Stromal cell of bone marrow (primary cell): ENCODE results near the gene EMD.
"Not testable (repeated sequence)": the region's sequence is repeated elsewhere in the genome, so short reads cannot be mapped to it uniquely, and the experiment has no call there.

Experiments
- DNase-seq: peaks from one replicate; pipeline ENCODE4 v3.0.0-alpha.2; 2012; ENCODE audit warnings: low read depth

EMD gene

DNA sequence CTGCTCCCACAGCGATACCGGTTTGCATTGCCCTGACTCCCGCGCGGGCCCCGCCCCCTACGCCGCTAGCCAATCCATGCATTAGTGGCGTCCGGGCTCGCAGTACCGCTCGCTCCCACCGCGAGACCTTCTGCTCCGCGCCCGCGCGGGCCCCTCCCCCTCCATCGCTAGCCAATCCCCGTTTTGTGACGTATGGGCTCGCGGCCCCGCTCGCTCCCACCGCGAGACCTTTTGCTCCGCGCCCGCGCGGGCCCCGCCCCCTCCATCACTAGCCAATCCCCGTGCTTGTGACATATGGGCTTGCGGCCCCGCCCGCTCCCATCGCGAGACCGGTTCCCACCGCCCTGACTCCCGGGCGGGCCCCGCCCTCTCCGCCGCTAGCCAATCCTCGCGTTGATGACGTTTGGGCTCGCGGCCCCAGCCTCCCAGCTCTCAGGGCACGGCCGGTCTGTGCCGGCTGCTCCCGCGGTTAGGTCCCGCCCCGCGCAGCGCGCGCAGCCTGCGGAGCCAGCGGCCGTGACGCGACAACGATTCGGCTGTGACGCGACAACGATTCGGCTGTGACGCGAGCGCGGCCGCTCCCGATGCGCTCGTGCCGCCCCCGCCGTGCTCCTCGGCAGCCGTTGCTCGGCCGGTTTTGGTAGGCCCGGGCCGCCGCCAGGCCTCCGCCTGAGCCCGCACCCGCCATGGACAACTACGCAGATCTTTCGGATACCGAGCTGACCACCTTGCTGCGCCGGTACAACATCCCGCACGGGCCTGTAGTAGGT, at the start of gene EMD:
Gene EMD (plus strand): TSS at position 497 of the 770 bp plus-strand sequence. CDS start 190 bp downstream, at position 687.
- peak; percentile 94 for DNase-seq

GRCh38 chrX:154332561-154332960, 46.5 kb upstream of the EMD start:
- no peak for DNase-seq

GRCh38 chrX:154333116-154333515, 46.0 kb upstream of the EMD start:
- DNase-seq: no peak

DNA sequence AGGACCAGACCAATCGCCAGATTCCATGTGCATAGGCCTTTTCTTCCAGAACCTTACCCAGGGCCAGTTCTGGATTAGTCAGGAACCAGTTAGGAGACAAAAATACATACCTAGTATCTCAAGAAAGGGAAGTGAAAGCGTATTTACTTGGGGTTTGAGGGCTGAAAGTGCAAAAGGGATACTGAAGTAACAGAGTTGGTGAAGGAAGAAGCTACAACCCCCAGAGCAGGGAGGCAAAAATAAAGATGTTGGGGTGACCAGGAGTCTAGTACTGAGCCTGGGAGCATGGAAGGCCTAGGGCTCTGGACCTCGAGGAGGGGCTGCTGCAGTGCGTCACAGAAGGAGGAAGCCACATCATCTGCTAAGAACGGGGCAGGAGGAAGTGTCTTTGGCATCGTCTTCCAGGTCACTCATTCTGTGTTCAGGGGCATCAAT, 45.2 kb upstream of the EMD start:
- no peak for DNase-seq

- DNase-seq: no peak
Observed at GRCh38 chrX:154334496-154334895, 44.6 kb upstream of the EMD start.

DNA sequence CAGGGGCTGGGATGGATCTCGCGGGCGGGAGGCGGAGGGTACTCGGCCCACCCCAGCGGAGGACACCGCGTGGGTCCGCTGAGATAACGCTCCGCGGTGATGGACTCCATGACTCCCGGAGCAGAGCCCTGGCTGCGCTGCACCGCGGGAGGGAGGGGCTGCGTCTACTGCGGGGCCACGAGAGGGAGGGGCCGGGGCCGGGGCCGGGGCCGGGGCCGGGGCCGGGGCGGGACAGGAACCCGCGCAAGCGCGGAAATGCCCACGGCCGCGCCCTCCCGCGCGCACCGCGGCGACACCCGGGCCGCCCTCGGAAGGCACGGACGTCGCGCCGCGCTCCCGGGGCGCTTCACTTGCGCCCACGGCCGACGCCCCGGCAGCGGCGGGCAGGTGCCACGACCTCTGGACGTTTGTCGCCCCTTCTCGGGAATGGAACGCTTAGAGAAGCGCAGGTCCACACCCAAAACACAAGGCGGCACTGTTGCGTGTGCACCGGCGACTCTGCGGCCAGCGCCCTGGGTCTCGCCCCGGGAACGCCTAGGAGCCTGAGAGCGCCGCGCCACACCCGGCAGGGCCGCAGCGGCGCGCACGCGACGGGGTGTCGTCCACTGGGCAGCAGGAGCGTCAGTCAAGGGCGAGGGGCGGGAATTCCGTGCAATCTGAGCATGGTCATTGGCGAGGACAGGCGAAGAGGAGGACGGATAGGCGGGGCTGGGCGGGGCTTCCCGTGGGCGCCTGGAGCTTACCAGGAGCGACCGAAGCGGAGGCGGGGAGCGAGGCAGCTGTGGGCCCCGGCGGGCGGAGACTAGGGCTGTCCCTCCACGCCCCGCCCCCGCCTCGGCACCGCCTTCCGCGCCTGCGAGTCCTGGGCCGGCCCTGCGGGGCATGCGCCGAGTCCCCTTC, 37.4 kb upstream of the EMD start:
- not testable (repeated sequence) for DNase-seq

DNA sequence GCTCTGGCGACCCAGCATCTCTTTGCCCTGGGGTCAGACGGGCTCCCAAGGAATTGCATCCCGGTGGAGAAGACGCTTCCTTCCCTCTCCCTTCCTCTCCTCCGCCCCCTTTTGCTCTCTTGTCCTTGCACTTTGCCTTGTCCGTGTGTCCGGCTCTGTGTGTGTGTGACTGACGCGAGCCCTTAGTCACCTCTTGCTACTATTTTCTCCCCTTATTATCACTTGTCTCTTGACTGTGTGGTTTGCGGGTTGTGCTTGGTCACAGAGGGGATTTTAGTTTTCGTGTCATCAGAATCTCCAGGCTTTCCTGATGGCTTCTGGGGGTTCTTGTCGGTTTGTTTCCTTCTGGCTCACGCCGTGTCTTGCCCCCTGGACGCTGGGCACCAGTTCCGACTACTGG, 36.0 kb upstream of the EMD start:
- not testable (repeated sequence) for DNase-seq

DNA sequence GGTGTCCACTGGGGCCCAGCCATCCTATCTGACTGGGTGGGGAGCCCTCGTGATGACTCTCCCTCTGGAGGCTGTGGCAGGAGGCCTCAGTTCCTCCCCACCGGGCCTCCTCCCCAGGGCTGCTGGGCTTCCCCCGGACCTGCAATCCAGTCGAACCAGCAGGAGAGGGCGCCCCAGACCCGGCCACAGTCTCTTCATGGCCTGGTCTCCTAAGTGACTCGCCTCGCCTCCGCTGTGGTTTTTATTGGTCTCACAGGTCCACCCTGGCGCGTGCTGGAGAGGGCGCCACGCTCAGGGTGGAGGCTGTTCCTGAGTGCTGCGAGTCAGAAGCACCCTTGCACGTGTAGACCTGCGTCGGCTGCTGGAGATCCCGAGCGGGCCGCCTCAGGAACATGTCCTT, 35.5 kb upstream of the EMD start:
- not testable (repeated sequence) for DNase-seq

DNA sequence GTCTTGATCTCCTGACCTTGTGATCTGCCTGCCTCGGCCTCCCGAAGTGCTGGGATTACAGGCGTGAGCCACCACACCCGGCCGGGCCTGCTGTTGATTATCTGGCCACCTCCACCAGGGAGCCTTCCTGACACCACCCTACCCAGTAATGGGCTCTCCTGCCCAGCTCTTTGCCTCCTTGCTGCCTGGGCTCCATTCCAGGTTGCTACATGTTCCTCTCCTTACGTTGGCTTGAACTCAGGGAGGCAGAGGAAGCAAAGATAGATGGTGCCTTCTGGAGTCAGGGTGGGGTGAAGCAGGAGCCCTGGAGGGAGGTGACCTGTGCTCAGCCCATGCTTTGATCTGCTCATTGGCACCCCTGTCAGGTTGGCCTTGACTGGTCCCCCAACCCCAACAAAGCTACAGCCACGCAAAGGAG, 31.0 kb upstream of the EMD start:
- DNase-seq: no peak

- no peak for DNase-seq
Observed at GRCh38 chrX:154348646-154349358, 30.3 kb upstream of the EMD start.

- no peak for DNase-seq
Observed at GRCh38 chrX:154349359-154349935, 29.6 kb upstream of the EMD start.

DNA sequence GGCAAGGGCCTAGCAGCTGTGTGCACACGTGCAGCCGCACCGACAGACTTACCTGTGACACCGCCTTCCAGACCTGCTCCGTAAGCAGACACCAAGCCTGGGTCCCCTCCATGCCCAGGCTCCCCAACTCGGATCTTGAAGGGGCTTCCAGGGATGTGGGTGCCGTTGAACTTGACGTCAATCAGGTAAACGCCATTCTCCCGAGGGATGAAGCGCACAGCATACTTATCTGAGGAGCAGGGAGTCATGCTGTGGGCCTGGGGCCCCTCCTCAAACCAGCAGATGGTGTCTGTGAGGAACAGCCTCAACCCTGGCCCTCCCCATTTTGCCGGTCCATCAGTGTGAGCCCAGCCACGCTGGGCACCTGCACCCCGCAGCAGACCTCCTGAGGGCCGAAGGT, 29.1 kb upstream of the EMD start:
- no peak for DNase-seq

DNA sequence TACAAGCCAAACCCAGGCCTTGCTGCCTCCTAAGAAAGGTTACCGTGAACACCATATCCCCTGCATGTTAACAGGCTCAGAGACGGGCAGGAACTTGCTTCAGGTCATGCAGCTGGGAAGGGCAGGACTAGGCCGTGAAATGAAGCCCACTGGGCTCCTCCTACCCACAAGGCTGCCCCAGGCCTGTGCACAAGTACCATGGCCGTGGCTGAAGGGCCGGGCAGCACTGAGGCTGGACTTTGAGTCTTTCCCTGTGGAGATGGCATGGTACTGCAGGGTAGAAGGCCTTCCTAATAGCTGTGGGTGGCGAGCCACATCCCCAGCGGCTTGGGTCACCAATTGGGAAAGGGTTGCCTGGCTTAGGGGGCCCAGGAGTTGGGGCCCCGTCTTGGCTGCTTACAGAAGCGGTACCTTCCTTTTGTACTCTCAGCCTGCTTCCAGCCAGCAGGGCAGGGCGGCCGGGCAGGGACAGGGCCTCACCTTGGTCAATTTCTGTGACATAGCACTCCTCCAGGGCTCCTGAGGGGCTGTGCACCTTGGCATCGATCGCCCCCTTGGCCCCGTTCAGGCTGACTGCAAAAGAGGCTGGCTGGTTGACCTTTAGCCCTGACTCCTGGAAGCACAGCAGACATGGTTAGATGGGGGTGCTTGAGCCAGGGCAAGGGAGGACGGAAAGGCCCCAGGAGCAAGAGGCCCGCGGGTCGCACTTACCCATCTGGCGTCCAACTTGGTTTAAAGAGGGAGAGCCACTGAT, 28.5 kb upstream of the EMD start:
- no peak for DNase-seq

- DNase-seq: no peak
Observed at GRCh38 chrX:154351183-154352011, 27.7 kb upstream of the EMD start.

GRCh38 chrX:154352012-154352401, 27.1 kb upstream of the EMD start:
- no peak for DNase-seq

- no peak for DNase-seq
Observed at GRCh38 chrX:154352466-154352865, 26.6 kb upstream of the EMD start.

DNA sequence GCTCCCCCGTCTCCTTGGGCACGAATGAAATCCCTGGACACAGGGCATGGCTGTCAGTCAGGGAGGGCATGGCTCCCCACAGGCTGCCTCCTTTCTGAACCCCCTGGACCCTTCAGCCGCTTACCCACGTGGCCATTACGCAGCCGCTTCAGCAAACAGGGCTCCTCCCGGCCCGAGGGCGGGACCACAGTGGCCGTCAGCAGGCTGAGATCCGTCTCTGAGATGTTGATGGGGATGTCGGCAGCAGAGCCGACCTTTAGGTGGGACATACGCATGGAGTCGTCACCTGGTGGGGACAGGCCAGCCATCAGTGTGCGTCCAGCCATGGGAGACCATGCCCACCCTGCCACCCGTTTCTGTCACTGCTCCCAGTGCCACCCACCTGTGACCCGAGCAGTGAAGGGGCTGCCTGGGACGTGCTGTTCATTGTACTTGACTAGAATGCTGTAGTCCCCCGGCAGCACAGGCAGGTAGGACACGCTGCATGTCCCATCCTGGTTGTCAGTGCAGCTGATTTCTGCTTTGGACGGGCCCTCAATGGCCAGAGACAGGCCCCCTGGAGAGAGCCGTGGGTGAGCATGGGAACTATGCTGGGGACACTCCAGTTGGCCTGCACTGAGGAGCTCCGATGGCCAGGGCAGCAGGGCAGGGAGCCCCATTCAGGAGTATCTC, 25.8 kb upstream of the EMD start:
- DNase-seq: no peak

DNA sequence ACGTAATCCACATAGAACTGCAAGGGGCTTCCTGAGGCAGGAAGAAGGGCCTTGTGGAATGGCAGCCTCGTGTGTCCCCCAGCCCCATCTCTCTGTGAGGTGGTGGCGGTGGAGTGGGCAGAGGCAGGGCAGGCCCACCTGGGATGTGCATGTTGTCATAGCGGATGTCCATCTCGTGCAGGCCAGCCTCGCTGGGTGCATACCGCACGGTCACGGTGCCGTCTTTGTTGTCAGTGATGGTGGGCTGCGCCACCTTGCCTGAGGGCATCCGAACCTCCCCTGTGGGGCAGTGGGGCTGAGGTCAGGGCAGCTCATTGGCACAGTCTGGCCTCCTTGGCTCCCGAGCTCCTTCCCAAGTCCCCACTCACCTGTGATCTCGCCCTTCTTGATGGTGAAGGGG, 25.1 kb upstream of the EMD start:
- no peak for DNase-seq

DNA sequence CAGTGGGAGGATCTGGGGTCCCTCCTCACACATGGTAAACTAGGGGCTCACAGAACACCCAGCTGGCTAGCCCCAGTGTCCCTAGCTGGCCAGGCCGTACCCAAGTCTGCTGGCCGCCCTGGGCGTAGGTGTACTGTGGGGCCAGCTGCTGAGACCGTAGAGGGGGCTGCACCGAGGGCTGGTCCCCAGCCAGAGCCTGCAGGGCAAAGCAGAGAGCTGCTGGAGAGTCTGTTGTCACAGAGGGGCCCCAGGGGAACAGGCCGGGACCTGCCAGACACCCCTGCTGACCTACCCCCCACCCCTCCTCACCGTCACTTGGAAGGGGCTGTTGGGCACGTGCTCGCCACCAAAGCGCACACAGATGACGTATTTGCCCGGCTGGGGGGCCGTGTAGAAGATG, 24.6 kb upstream of the EMD start:
- no peak for DNase-seq
